ENCODE data around the gene MTFMT.

DNA sequence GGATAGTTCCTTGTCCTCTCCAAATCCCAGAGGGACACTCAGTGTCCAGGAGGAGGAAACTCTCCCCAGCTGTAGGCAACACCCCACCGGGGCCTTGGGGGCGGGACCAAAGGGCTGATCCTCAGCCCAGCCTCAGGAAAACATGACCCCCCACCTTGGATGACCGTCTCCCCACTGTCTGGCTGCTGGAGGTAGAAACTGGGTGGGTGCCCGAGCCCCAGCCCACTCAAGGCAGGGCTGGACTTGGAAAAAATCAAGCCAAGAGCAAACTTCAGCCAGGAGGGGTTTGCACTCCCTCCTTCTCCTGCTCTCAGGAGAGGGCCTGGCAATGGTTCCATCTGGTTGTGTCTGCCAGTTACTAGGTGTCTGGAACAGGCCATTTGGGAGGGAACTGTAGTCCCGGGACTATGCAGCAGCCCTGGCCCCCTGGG, 42.0 kb upstream of the MTFMT start:
- no peak for TF ChIP-seq EP300 (IDR thresholded peaks at IDR 0.05; ENCODE audit: borderline replicate concordance)
- TF ChIP-seq, protein P1, sequence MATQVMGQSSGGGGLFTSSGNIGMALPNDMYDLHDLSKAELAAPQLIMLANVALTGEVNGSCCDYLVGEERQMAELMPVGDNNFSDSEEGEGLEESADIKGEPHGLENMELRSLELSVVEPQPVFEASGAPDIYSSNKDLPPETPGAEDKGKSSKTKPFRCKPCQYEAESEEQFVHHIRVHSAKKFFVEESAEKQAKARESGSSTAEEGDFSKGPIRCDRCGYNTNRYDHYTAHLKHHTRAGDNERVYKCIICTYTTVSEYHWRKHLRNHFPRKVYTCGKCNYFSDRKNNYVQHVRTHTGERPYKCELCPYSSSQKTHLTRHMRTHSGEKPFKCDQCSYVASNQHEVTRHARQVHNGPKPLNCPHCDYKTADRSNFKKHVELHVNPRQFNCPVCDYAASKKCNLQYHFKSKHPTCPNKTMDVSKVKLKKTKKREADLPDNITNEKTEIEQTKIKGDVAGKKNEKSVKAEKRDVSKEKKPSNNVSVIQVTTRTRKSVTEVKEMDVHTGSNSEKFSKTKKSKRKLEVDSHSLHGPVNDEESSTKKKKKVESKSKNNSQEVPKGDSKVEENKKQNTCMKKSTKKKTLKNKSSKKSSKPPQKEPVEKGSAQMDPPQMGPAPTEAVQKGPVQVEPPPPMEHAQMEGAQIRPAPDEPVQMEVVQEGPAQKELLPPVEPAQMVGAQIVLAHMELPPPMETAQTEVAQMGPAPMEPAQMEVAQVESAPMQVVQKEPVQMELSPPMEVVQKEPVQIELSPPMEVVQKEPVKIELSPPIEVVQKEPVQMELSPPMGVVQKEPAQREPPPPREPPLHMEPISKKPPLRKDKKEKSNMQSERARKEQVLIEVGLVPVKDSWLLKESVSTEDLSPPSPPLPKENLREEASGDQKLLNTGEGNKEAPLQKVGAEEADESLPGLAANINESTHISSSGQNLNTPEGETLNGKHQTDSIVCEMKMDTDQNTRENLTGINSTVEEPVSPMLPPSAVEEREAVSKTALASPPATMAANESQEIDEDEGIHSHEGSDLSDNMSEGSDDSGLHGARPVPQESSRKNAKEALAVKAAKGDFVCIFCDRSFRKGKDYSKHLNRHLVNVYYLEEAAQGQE (IDR thresholded peaks at IDR 0.05; ENCODE audit: low read depth) = no peak
- no peak for TF ChIP-seq CREB1 (IDR thresholded peaks at IDR 0.05; ENCODE audit: low read depth)
- no peak for TF ChIP-seq TEAD4 (IDR thresholded peaks at IDR 0.05)
- TF ChIP-seq ZBTB7A (IDR thresholded peaks at IDR 0.05; ENCODE audit: low read depth) = no peak
- TF ChIP-seq RAD21 (IDR thresholded peaks at IDR 0.05; ENCODE audit: low read depth) = no peak
- no peak for TF ChIP-seq NFIC (IDR thresholded peaks at IDR 0.05)
- TF ChIP-seq, protein P2, sequence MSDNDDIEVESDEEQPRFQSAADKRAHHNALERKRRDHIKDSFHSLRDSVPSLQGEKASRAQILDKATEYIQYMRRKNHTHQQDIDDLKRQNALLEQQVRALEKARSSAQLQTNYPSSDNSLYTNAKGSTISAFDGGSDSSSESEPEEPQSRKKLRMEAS (IDR thresholded peaks at IDR 0.05) = no peak
- no peak for TF ChIP-seq YY1 (IDR thresholded peaks at IDR 0.05; ENCODE audit: low read depth)
- no peak for TF ChIP-seq FOXM1 (IDR thresholded peaks at IDR 0.05; ENCODE audit: borderline replicate concordance, low read depth)
- TF ChIP-seq, protein P3, sequence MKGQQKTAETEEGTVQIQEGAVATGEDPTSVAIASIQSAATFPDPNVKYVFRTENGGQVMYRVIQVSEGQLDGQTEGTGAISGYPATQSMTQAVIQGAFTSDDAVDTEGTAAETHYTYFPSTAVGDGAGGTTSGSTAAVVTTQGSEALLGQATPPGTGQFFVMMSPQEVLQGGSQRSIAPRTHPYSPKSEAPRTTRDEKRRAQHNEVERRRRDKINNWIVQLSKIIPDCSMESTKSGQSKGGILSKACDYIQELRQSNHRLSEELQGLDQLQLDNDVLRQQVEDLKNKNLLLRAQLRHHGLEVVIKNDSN (IDR thresholded peaks at IDR 0.05) = no peak
- TF ChIP-seq TCF12 (IDR thresholded peaks at IDR 0.05; ENCODE audit: low read depth) = no peak
- no peak for TF ChIP-seq TAF1 (IDR thresholded peaks at IDR 0.05; ENCODE audit: low read depth)
- TF ChIP-seq EGR1 (IDR thresholded peaks at IDR 0.05) = no peak

Data from Ishikawa (cell line).